Astrocyte (in vitro differentiated cells and primary cell): Measurements from ENCODE around the gene POMGNT1. TPM values are rescaled to one million over a fixed set of nuclear protein-coding genes. Genes with fewer than 3 reads are reported as not detected.
A peak's percentile ranks its signal among the peaks of the same experiment; 100 is the strongest.

ENCODE experiments used
- DNase-seq: peaks from one replicate; pipeline ENCODE4 v3.0.0-alpha.2; 2010; ENCODE audit warnings: low read depth
- FAIRE-seq: peaks from 2 replicates; lab custom pipeline; 2011; peaks lifted over from hg19 to GRCh38; lab: Jason Lieb, UNC
- H2AFZ ChIP-seq: 2 replicates; pipeline ENCODE4 v1.6.0; 2012; ENCODE audit warnings: low read depth, low read length, inconsistent platforms
- H3K27ac ChIP-seq: 2 replicates; pipeline ENCODE4 v1.5.1; 2011; ENCODE audit warnings: low read depth, low read length, inconsistent platforms
- H3K27me3 ChIP-seq: 2 replicates; pipeline ENCODE4 v1.6.0; 2011; ENCODE audit warnings: low read length, inconsistent platforms; ENCODE audit not compliant: insufficient read depth
- H3K36me3 ChIP-seq: 2 replicates; pipeline ENCODE4 v1.5.1; 2011; ENCODE audit warnings: low read length, inconsistent platforms; ENCODE audit not compliant: insufficient read depth
- H3K4me1 ChIP-seq: 2 replicates; pipeline ENCODE4 v1.5.1; 2011; ENCODE audit warnings: low read length, inconsistent platforms; ENCODE audit not compliant: insufficient read depth
- H3K4me2 ChIP-seq: 2 replicates; pipeline ENCODE4 v1.6.0; 2012; ENCODE audit warnings: low read length, inconsistent platforms
- H3K4me3 ChIP-seq: 2 replicates; pipeline ENCODE4 v1.5.1; 2011; ENCODE audit warnings: low read depth, mild to moderate bottlenecking, low read length, inconsistent platforms; ENCODE audit not compliant: insufficient read depth
- H3K79me2 ChIP-seq: 2 replicates; pipeline ENCODE4 v1.6.0; 2012; ENCODE audit warnings: mild to moderate bottlenecking, low read length, inconsistent platforms; ENCODE audit not compliant: insufficient read depth
- H3K9ac ChIP-seq: 2 replicates; pipeline ENCODE4 v1.6.0; 2012; ENCODE audit warnings: mild to moderate bottlenecking, low read length, inconsistent platforms
- H3K9me3 ChIP-seq: 2 replicates; pipeline ENCODE4 v1.5.1; 2012; ENCODE audit warnings: low read depth, mild to moderate bottlenecking, low read length, inconsistent platforms; ENCODE audit not compliant: insufficient read depth
- H4K20me1 ChIP-seq: 2 replicates; pipeline ENCODE4 v1.6.0; 2012; ENCODE audit warnings: low read length, inconsistent platforms; ENCODE audit not compliant: insufficient read depth
- H3K27ac Mint-ChIP-seq: one replicate; pipeline ENCODE4 v1.8.0; 2021; ENCODE audit warnings: mild to moderate bottlenecking, mixed read lengths; ENCODE audit not compliant: unreplicated experiment
- H3K27me3 Mint-ChIP-seq: one replicate; pipeline ENCODE4 v1.8.0; 2021; ENCODE audit warnings: low read depth, mixed read lengths; ENCODE audit not compliant: unreplicated experiment
- H3K36me3 Mint-ChIP-seq: one replicate; pipeline ENCODE4 v1.8.0; 2021; ENCODE audit warnings: low read depth, mixed read lengths; ENCODE audit not compliant: unreplicated experiment
- H3K4me1 Mint-ChIP-seq: one replicate; pipeline ENCODE4 v1.8.0; 2021; ENCODE audit warnings: low read depth, mixed read lengths; ENCODE audit not compliant: unreplicated experiment
- H3K4me3 Mint-ChIP-seq: one replicate; pipeline ENCODE4 v1.8.0; 2021; ENCODE audit warnings: mild to moderate bottlenecking, moderate library complexity, mixed read lengths; ENCODE audit not compliant: unreplicated experiment
- H3K9me3 Mint-ChIP-seq: one replicate; pipeline ENCODE4 v1.8.0; 2021; ENCODE audit warnings: mild to moderate bottlenecking, mixed read lengths; ENCODE audit not compliant: unreplicated experiment
- CTCF ChIP-seq: IDR thresholded peaks from 2 replicates; pipeline ENCODE4 v1.5.1; 2011; ENCODE audit warnings: low read depth, mild to moderate bottlenecking, inconsistent platforms, low read length, moderate library complexity; ENCODE audit not compliant: insufficient read depth
- EZH2 ChIP-seq: IDR thresholded peaks from 2 replicates; pipeline ENCODE4 v1.6.1; 2012; ENCODE audit warnings: mild to moderate bottlenecking, low read length, inconsistent platforms; ENCODE audit not compliant: insufficient read depth
- total RNA-seq: library from RNA; stranded (reverse); gene quantifications from 2 replicates; pipeline ENCODE4 v1.2.1, GENCODE V29; 2021

The POMGNT1 gene
- total RNA-seq, 1 donor from 2014 or later, result 55.1 TPM

- no peak for DNase-seq
Measured at GRCh38 chr1:46166521-46167462, 31.4 kb downstream of the POMGNT1 start.

GRCh38 chr1:46160212-46160611 is 38.0 kb downstream of the POMGNT1 start:
- Mint-ChIP-seq H3K27ac (no peak overlapping the region), H3K4me1 (no peaks in the 10 kb centered on the region), H3K27me3 (peaks cover 9% of the 10 kb centered on the region), H3K9me3 (peaks cover 1% of the 10 kb centered on the region), H3K36me3 (peaks cover 2% of the 10 kb centered on the region), H3K4me3 (no peak overlapping the region)
- H3K79me2 ChIP-seq, result no peaks in the 10 kb centered on the region
- peaks cover 11% of the 10 kb centered on the region for H3K27me3 ChIP-seq
- no peak for FAIRE-seq
- no peak overlapping the region for H3K4me3 ChIP-seq
- no peaks in the 10 kb centered on the region for H3K4me1 ChIP-seq
- H3K27ac ChIP-seq, result no peak overlapping the region
- H3K36me3 ChIP-seq, result no peaks in the 10 kb centered on the region
- H3K4me2 ChIP-seq, result no peak overlapping the region
- H3K9ac ChIP-seq, result no peak overlapping the region
- no peak overlapping the region for H2AFZ ChIP-seq
- no peaks in the 10 kb centered on the region for H3K9me3 ChIP-seq
- DNase-seq, result no peak
- H4K20me1 ChIP-seq, result no peaks in the 10 kb centered on the region
- TF ChIP-seq EZH2 (no peak), CTCF (no peak)

More at GRCh38 chr1:46166521-46167462, 31.4 kb downstream of the POMGNT1 start:
- TF ChIP-seq EZH2 (peak; percentile 30), CTCF (no peak)
- Histone ChIP-seq H3K4me1 (no peaks in the 10 kb centered on the region), H3K9ac (no peak overlapping the region), H3K79me2 (no peaks in the 10 kb centered on the region), H4K20me1 (no peaks in the 10 kb centered on the region), H3K27ac (no peak overlapping the region), H3K9me3 (no peaks in the 10 kb centered on the region), H2AFZ (peak overlapping the region; percentile 73), H3K27me3 (peaks cover 28% of the 10 kb centered on the region), H3K4me3 (peak overlapping the region; percentile 48), H3K36me3 (no peaks in the 10 kb centered on the region), H3K4me2 (peak overlapping the region; percentile 86)
- H3K27me3 Mint-ChIP-seq, result peaks cover 52% of the 10 kb centered on the region
- peaks cover 4% of the 10 kb centered on the region for H3K36me3 Mint-ChIP-seq
- H3K4me3 Mint-ChIP-seq, result no peak overlapping the region
- no peak overlapping the region for H3K27ac Mint-ChIP-seq
- no peaks in the 10 kb centered on the region for H3K4me1 Mint-ChIP-seq
- H3K9me3 Mint-ChIP-seq, result peaks cover 1% of the 10 kb centered on the region
- FAIRE-seq, result no peak

- H3K9me3 Mint-ChIP-seq, result no peaks in the 10 kb centered on the region
- H3K9me3 ChIP-seq, result no peaks in the 10 kb centered on the region
- no peak overlapping the region for H3K4me3 Mint-ChIP-seq
- H3K4me1 Mint-ChIP-seq, result no peaks in the 10 kb centered on the region
- H4K20me1 ChIP-seq, result no peaks in the 10 kb centered on the region
- DNase-seq (no peak), FAIRE-seq (no peak)
- no peaks in the 10 kb centered on the region for H3K36me3 ChIP-seq
- H3K27me3 Mint-ChIP-seq, result peaks cover 4% of the 10 kb centered on the region
- TF ChIP-seq EZH2, result no peak
- no peak for TF ChIP-seq CTCF
- H3K4me1 ChIP-seq, result no peaks in the 10 kb centered on the region
- no peak overlapping the region for H3K27ac Mint-ChIP-seq
- H3K27ac ChIP-seq, result no peak overlapping the region
- H3K9ac ChIP-seq, result no peak overlapping the region
- H3K36me3 Mint-ChIP-seq, result no peaks in the 10 kb centered on the region
- no peak overlapping the region for H3K4me2 ChIP-seq
- no peaks in the 10 kb centered on the region for H3K79me2 ChIP-seq
- peaks cover 8% of the 10 kb centered on the region for H3K27me3 ChIP-seq
- no peak overlapping the region for H2AFZ ChIP-seq
- H3K4me3 ChIP-seq, result no peak overlapping the region
Measured at GRCh38 chr1:46159516-46159915, 38.7 kb downstream of the POMGNT1 start.
